Ovary (tissue), 3 donors: ENCODE measurements around the gene GTPBP1.

Source experiments
- CTCF ChIP-seq, 3 donors: fragments of 450-650 bp in 2 of 3; fragments of 200-600 bp in 1 of 3; IDR thresholded peaks; one replicate each; pipeline versions ENCODE4 v1.5.1 to v1.8.0; 2016 to 2022; ENCODE audit warnings: antibody characterized with exemption in 3 of 3, mild to moderate bottlenecking in 1 of 3
- EP300 ChIP-seq: sonication (generic); formaldehyde crosslinking; IDR thresholded peaks from one replicate; pipeline ENCODE4 v1.6.1; 2017; ENCODE audit warnings: antibody characterized with exemption
- POLR2A ChIP-seq: fragments of 450-650 bp; IDR thresholded peaks from one replicate; pipeline ENCODE4 v1.6.1; 2017; ENCODE audit warnings: antibody characterized with exemption, mild to moderate bottlenecking, moderate library complexity
- donor health status: DM: no; HTN: no; CAD: no.

GRCh38 chr22:38731703-38732161 lies 26.0 kb downstream of the GTPBP1 start:
- TF ChIP-seq CTCF (IDR thresholded peaks at IDR 0.05) (no peak), EP300 (no peak), POLR2A (no peak)
